Stromal cell of bone marrow (primary cell): ENCODE results near the gene MBD2.
A peak's percentile ranks its signal among the peaks of the same experiment; 100 is the strongest.

Experiments
- DNase-seq: peaks from one replicate; pipeline ENCODE4 v3.0.0-alpha.2; 2012; ENCODE audit warnings: low read depth

The MBD2 gene

DNA sequence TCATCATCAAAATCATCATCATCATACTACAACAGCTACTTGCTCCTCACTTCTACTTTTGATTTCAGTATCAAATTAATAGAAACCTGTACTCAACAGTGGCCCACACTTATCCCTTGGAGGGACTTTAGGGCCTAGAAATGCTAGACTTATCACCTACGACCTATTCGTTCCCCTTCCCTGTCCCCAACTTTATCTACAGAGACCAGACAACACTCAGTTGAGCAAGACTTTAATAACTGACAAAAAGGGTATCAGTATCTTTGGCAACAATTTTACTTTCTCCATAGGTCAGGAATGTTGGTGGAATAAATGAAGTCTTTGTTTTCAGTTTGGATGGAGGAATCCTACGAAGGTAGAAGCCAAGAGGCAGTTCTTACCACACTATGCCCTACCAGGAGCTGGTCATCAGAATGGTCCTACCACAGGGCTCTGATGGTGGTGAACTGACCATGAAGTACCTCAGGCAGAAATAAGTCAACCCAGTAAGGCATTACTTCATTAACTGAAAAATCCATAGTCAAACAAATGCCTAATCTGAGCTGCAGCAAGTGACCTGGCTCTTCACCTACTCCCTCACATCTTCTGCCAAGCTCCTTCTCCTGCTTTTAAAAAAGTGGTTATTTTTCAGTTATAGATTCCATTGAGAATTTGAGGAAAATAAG lies 26.6 kb downstream of the MBD2 start:
- DNase-seq, result no peak

DNA sequence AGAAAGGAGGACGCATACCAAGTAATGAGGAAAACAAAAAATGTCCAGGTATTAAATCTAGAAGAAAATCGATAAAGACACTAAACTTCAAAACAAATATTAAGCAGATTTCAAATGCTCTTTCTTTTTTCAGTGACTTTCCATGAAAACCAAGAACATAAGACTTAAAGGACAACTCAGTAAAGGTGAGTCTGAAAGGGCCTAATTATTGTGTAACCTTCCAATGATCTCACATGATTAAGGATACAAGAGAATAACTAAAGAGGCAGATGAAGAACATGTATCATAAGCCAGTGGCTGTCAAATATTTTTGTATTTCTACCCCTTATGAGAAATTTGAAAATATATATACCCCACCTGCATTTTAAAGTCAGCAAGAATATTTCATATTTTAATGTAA lies 30.7 kb downstream of the MBD2 start:
- no peak for DNase-seq

DNA sequence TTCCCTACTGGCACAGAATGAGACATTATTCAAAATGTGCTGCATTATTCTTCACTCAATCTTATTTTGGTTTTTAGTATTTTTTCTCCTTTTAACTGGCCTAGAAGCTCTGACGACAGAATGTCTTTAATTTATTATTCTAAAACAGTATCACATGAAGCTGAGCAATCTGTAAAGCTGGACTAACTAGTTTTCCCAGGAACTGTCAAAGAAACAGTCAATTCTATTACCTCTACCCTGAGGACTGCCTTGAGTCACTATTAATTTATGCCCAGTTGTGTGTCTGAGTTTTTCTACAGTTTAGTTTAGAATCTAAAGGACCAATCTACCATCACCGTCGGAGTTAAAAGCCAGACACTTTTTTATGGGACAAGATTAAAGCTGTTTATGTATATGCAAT lies 31.6 kb downstream of the MBD2 start:
- DNase-seq, result no peak

DNA sequence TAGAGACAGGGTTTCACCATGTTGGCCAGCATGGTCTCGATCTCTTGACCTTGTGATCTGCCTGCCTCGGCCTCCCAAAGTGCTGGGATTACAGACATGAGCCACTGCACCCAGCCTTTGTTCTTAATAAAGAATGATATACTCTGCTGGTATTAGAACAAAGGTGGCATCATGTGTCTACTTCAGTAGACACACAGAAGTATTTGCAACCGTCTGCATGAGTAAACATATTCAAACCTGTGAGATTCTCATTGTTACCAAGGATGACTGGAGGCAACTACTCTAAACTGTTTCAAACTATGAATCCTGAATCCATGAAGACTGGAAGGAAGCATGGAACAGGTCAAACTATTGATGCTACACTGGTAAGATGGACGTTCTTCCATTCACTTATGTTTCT lies 32.1 kb downstream of the MBD2 start:
- no peak for DNase-seq

DNA sequence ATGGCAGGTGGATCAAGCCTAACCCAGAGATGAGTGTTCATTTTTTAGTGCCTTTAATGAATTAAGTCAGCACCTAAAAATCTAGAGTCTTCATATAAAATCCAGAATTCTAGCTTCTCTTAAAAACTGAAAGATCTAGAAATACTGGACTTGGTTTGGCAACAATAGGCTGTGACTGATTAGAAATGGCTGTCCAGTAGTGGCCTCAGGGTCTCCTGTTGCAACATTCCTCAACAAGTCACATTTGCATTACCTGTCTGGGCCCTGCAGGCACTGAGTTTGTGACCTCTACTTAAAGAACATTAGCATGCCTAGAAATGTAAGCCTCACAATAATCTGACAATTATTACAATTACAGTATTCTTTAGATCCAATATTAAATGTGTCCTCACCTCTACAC lies 33.1 kb downstream of the MBD2 start:
- DNase-seq, result no peak

DNA sequence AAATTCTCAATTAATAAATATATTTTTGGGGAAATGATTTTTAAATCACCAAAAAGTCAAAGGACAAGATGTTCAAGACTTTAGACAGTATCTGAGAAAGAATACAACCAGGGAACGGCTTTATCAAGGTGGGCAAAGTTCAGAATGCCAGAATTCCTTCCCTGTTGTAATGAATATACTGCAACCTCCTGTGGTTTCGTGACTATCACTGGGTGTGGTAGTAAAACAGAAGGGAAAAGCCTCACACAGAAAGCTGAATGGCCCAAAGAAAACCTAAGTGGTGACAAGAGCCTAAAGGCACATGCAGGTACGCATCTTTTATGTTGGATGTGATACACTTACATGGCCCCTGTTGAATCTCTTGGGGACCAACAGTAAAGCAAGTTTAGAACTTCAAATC lies 37.1 kb downstream of the MBD2 start:
- DNase-seq, result no peak

DNA sequence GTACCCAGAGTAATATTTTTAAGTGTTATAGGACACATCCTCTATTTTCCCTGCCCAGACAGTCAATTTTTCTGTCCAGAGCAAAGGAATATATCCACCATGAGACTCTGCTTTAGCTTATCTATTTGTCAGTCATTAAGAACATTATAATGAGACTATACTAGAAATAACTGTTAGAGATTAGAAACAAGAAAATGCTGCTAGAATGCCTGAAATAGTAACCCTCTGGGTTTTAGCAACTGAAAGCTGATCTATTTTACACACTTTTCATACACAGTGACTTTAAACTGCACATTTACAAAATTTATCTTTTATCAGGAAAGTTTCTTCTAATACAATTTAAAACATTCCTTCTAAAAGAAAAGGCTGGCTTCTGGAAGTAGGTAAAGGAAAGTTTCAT lies 39.6 kb downstream of the MBD2 start:
- DNase-seq, result no peak

DNA sequence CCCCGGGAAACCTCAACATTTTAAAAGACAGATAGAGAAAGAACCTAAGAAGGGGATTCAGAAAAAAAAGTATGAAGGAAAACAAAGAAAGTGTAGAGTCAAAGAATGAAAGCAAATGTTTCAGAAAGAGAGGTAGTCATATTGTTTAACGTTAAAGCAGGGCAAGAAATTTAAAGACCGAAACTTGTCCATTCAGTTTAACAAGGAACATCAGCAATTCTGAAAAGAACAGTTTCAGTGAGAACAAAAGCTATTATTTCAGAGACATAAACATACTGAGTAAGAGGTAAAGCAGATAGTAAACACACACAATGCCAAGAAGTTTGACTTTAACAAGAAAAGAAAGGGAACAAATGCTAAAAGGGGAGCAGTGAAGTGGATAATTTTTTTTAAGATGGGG lies 41.1 kb downstream of the MBD2 start:
- DNase-seq, result no peak

DNA sequence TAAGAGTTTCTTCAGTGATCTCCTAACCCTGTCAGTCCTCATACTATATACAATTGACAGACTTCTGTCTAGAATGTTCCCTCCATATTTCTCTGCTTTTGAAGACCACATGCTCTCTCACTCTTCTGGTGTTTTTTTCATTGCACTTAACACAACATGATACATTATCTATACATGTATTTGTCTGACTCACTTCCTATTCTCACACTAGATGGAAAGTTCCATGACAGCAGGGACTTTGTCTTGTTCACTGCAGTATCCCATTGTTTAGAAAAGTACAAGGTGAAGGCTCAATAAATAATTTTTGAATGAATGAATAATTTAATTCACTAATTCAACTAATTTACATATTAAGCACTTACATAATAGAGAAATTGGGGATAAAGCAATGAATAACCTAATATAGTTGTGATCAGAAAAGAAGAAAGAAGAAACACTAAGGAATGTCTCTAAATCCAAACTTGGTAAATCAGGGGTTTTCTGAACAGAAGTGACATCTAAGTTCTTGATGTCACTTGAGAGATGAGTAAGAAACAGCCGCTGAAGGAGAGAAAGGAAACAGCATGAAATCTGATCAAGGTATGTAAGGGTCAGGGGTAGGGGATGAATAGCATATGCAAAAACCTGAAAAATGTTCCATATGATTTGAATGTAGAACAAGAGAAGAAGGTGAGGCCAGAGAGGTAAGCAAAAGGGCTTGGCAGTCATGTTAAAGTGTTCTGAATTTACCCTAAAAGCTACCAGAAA lies 42.4 kb downstream of the MBD2 start:
- DNase-seq, result no peak

DNA sequence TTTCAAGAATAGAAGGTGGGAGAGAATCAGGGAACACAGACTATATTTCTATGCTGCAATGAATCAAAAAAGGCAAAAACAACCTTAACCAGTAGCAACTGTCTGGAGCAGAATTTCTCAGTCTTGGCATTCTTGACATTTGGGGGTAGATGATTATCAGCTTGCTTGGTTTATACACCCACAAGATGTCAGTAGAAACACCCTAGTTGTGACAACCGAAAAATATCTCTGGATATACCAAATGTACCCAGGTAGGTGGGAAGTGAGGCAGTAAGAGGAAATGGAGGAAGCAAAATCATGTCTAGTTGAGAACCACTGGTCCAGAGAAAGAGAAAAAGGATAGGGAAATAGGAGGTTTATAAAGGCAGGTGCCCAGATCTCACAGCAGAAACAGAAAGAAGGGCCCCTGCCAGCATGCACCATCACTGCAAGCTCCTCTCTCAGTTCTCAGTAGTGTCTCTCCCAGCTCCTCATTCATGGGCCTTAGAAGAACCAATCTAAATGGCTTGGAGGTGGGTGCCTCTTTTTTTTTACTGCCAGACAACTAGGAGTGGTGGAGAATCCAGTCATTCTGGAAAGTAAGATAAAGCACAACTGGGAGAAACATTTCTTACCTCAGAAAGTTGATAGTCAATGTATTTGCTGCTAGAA lies 50.4 kb downstream of the MBD2 start:
- DNase-seq, result no peak

DNA sequence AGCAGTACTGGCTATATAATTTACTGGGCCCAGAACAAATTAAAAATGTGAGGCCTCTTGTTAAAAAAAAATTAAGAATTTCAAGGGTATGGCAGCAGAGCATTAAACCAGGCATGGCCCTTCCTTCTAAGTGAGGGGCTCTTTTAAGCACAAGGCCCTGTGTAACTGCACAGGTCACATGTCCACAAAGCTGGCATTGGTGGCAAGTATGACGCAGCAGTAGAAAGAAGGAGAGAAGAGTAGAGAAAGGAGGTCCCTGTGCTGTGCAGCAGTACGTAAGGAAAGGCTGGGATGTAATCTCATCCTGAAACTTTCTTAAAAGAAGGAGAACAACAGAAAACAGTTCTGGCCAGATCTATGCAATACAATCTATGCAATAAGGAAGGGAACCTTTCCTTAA lies 51.2 kb downstream of the MBD2 start:
- no peak for DNase-seq

DNA sequence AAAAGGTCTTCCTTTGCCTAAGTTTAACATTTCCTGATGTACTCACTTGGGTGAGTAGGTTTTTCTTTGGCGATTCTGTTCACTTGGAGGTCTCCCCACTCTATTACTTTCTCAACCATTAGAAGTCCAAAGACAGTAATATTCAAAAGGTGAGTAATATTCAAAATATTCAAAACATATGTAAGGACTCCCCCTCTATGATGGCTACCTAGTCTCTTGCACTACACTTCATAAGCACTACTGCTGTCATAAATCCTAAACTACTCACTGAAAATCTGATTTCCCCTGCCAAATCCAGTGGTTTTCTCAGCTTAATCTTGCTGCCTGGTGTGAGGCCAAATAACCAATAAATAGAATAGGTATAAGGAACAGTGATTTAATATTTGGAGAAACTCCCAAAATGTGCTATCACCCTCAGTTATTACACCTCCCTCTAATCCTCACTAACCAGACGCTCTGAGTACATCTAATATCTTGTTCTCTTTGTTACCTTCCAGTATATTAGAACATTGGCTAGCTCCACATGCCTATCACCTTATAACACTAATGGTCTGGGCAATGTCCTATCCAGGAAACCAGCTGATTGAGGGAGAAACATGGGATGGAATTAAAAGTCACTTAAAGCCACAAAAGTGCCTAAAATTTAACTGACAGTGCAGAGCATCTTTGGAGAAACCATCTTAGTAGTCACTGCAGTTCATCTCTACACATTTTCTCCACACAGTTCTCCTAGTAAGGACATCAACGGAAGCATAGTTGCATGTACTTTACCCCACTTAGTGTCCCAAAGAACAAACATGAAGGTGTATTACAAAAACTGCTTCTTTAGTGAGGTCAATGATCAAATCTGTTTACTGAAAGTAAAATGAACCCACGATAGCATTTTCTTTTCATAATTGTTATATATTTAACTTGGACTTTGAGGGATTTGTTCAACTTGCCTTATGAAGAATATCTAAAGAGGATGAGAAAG lies 54.8 kb downstream of the MBD2 start:
- DNase-seq, result no peak

DNA sequence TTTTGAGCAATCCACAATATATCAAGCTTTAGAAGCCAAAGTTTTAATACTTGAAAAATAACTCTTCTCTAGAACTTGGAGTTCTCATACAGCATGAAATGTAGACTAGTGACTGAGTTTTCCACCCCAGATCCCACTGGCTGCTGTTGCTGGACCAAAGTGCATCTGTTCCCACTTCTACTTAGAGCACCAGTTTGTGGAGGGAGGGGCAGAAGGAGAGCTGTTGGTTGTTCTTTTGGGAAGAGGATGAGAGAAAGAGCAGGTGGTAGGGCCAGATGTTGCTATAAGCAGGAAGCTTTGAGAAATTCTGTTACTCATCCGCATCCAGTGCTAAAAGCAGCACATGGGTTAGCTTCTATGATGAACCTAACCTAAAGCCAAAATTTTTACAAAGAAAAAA lies 59.0 kb downstream of the MBD2 start:
- no peak for DNase-seq

DNA sequence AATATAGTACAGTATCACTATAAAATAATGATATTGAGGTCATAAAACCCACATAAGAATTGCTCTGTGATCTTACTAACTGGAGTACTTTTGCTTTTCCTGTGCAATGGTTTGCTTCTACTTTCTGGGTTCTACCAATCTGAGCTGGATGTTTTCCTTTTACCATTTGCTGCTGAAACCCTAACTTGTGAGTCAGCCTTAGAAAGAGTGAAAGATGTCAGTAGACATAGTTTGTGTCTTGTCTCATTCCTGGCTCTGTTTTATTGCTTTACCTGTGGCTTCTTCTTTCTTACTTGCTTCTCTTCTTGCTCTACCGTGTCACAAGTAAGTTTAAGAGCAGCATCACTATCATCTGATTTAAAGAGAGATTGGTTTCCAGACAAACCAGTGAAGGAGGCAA lies 61.0 kb downstream of the MBD2 start:
- DNase-seq, result no peak

DNA sequence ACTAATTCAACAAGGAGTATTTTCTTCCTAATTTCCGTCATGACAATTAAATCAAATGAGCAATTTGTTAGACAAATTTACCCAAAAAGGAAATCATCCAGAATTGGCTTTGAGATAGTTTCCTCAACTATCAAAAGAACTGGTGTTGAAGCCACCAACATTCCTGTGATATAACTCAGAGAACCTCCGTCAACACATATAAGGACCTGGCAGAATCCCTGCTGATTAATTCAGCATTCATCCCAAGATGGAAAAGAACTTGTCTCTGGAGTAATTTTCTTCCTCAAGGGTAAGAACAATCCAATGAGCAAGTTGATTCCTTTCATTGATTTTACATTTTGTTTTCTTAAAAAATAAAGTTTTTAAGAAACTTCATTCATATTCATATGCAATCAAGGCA lies 62.0 kb downstream of the MBD2 start:
- peak; percentile 67 for DNase-seq

DNA sequence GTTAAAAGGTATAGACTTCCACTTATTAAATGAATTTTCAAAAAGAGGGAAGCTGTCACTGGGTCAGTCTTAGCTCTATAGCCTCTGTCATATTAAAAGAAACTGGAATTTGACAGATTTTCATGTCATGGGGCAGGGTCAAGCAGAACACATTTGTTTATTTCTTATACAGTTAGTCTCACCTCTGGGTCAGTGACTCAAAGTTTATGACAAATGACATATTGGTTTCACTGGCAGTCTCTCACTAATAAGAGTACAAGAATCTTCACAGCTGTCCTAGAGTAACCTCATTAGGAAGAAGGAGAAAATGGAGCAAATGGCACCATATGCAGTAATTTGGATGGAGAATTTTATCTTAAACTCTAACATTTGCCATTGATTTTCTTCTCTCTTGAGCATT lies 63.2 kb downstream of the MBD2 start:
- DNase-seq, result no peak

DNA sequence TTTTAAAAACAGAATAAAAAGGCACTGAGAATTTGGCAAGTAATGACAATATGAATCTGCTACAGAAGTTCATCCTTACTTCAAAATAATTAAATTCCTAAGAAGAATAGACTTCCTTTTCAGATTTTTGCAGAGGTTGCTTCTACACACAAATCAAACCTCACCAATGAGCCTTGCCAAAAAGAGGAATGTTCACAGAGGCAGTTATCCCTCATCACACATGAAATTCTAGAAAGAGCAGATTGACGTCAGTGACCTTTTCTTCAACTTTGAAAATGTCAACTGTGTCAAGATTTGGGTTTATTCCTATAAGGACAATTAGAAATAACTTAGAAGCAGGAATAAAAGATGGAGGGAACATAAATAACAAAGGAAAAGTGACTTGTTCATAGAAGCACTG lies 64.6 kb downstream of the MBD2 start:
- DNase-seq, result peak; percentile 9

DNA sequence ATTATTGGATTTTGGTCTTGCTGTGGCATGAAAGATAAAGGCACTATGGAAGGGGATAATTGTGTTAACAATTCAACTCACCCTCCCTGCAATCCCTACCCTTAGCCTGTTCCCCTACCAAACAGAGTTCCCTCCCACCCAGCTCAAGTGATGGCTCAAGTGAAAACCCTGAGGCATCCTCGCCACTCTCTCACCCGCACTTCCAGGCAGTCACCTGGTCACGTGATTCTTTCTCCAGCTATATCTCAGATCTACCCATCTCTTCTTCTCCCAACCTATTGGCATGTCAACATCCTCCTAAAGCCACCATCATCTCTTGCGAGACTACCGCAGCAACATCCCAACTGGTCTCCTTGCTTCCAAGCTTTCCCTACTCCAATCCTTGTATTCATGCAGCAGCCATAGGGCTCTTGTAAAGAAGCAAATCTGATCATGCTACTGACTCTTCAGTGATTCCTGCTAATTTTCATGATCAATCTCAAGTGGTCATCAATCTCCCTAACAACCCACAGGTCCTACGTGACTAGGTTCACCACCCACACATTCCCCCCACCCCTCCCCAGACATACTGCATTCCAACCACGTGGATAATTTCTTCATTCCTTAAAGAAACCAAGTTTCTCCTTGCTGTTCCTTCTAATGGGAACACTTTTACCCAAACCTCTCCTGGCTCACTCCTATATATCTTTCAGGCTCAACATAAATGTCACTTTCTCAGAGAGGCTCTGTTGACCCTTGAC lies 66.7 kb downstream of the MBD2 start:
- DNase-seq, result no peak

DNA sequence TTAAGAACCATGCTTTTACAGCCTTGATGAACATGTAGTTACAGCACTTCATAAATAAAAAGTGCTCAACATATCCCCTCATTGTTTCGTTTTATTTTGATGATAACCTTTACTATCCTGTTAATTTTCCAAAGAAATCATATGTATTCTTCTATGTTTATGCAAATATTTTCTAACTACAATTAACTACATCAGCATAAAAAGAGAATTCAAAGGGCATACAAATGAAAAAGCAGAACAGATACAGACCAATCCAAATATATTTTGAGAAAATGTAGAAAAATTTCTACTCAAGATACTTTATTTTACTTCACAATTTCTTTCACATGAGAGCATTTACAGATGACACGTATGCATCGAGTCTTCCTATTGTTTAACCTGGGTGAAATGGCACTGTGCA lies 69.1 kb downstream of the MBD2 start:
- DNase-seq, result no peak

DNA sequence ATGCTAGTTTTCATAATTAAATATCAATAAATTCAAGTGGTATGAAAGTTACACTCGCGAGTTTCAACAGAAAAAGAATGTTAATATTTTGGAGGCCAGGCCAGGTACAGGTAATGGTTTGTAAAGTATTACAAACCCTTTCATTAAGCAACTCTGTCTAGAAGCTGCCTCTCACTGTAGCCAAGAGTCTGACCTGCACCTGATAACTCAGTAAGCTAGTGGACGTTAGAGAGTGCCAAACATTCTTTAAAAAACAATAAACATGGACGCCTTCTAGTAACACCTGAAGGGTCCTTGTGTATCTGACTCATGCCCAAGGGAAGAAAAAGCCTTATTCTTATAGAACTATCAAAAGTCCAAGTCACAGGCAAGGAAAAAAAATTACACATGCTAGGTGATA lies 70.2 kb downstream of the MBD2 start:
- DNase-seq, result no peak

DNA sequence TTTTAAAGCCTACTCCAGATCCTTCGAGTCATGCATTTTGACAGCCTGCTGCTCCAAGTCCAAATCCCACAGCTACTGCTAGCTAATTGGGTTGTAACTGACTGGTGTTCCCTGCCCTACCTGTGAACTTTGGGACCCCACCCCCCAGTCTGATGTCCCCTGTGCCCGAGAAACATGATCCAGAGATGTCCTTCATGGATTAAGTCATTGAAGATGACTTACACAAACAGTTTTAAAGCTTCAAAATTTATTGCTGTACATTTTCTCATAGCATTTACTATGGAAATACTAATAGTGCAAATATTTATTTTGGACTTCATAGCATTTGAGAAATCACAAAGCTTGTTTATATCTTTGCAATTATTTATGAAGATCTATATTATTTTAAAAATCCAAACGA lies 73.1 kb downstream of the MBD2 start:
- DNase-seq, result no peak

DNA sequence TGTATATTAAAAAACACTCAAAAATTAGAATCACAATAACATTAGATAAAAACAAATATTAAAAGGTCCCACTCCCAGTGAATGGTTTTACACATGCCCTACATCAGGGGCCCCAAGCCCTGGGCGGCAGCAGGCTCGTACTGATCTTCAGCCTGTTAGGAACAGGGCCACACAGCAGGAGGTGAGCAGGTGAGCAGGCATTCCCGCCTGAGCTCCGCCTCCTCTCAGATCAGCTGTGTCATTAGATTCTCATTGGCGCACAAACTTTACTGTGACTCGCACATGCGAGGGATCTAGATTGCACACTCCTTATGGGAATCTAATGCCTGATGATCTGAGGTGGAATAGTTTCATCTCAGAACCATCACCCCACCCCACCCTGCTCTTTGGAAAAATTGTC lies 74.2 kb downstream of the MBD2 start:
- DNase-seq, result no peak
